ENCODE results near the gene WARS2.
"Not testable (repeated sequence)": the region's sequence is repeated elsewhere in the genome, so short reads cannot be mapped to it uniquely, and the experiment has no call there.

WARS2 gene

GRCh38 chr1:119179051-119179450 lies 38.6 kb upstream of the WARS2 start:
- no peak overlapping the region for H3K4me3 ChIP-seq (ENCODE audit: low read depth, low read length)
- in situ Hi-C loops (cut with HindIII; ENCODE audit: low sequenced_read_pairs): no loop called here
- DNase-seq (ENCODE audit: low read depth): no peak
- TF ChIP-seq CTCF (IDR thresholded peaks at IDR 0.05; ENCODE audit: low read depth, low read length, missing control alignments): no peak

- in situ Hi-C loops (cut with HindIII; ENCODE audit: low sequenced_read_pairs); H3K4me3 ChIP-seq (ENCODE audit: low read depth, low read length); DNase-seq (ENCODE audit: low read depth): not testable (repeated sequence)
Observed at GRCh38 chr1:119172927-119173326, 32.5 kb upstream of the WARS2 start.

- in situ Hi-C loops (cut with HindIII; ENCODE audit: low sequenced_read_pairs); DNase-seq (ENCODE audit: low read depth): not testable (repeated sequence)
Observed at GRCh38 chr1:119171381-119172010, 31.0 kb upstream of the WARS2 start.

GRCh38 chr1:119163396-119163795 lies 22.9 kb upstream of the WARS2 start:
- H3K4me3 ChIP-seq (ENCODE audit: low read depth, low read length): no peak overlapping the region
- in situ Hi-C loops (cut with HindIII; ENCODE audit: low sequenced_read_pairs): no loop called here
- DNase-seq (ENCODE audit: low read depth): no peak
- no peak for TF ChIP-seq CTCF (IDR thresholded peaks at IDR 0.05; ENCODE audit: low read depth, low read length, missing control alignments)

More at GRCh38 chr1:119171381-119172010, 31.0 kb upstream of the WARS2 start:
- not testable (repeated sequence) for H3K4me3 ChIP-seq (ENCODE audit: low read depth, low read length)

- no peak for DNase-seq (ENCODE audit: low read depth)
- no peak overlapping the region for H3K4me3 ChIP-seq (ENCODE audit: low read depth, low read length)
- in situ Hi-C loops (cut with HindIII; ENCODE audit: low sequenced_read_pairs): no loop called here
- no peak for TF ChIP-seq CTCF (IDR thresholded peaks at IDR 0.05; ENCODE audit: low read depth, low read length, missing control alignments)
Observed at GRCh38 chr1:119160866-119161265, 20.4 kb upstream of the WARS2 start.

GRCh38 chr1:119160409-119160808 lies 20.0 kb upstream of the WARS2 start:
- in situ Hi-C loops (cut with HindIII; ENCODE audit: low sequenced_read_pairs): no loop called here
- TF ChIP-seq CTCF (IDR thresholded peaks at IDR 0.05; ENCODE audit: low read depth, low read length, missing control alignments): no peak
- no peak overlapping the region for H3K4me3 ChIP-seq (ENCODE audit: low read depth, low read length)
- no peak for DNase-seq (ENCODE audit: low read depth)

GRCh38 chr1:119159966-119160365 lies 19.5 kb upstream of the WARS2 start:
- DNase-seq (ENCODE audit: low read depth): no peak
- no peak for TF ChIP-seq CTCF (IDR thresholded peaks at IDR 0.05; ENCODE audit: low read depth, low read length, missing control alignments)

GRCh38 chr1:119159111-119159510 lies 18.7 kb upstream of the WARS2 start:
- TF ChIP-seq CTCF (IDR thresholded peaks at IDR 0.05; ENCODE audit: low read depth, low read length, missing control alignments): no peak
- DNase-seq (ENCODE audit: low read depth): no peak
- in situ Hi-C loops (cut with HindIII; ENCODE audit: low sequenced_read_pairs): no loop called here
- H3K4me3 ChIP-seq (ENCODE audit: low read depth, low read length): no peak overlapping the region

More at GRCh38 chr1:119159966-119160365, 19.5 kb upstream of the WARS2 start:
- in situ Hi-C loops (cut with HindIII; ENCODE audit: low sequenced_read_pairs): no loop called here
- H3K4me3 ChIP-seq (ENCODE audit: low read depth, low read length): no peak overlapping the region

GRCh38 chr1:119156761-119157160 lies 16.3 kb upstream of the WARS2 start:
- in situ Hi-C loops (cut with HindIII; ENCODE audit: low sequenced_read_pairs); H3K4me3 ChIP-seq (ENCODE audit: low read depth, low read length); DNase-seq (ENCODE audit: low read depth): not testable (repeated sequence)

GRCh38 chr1:119155069-119155468 lies 14.6 kb upstream of the WARS2 start:
- in situ Hi-C loops (cut with HindIII; ENCODE audit: low sequenced_read_pairs); H3K4me3 ChIP-seq (ENCODE audit: low read depth, low read length); DNase-seq (ENCODE audit: low read depth): not testable (repeated sequence)
